GM19238 (cell line): ENCODE data around the gene SLC25A39.
A peak's percentile ranks its signal among the peaks of the same experiment; 100 is the strongest.

ENCODE experiments used
- DNase-seq: peaks from one replicate; pipeline ENCODE4 v3.0.0; 2011; ENCODE audit warnings: low spot score; ENCODE audit not compliant: insufficient read length

SLC25A39 gene

DNA sequence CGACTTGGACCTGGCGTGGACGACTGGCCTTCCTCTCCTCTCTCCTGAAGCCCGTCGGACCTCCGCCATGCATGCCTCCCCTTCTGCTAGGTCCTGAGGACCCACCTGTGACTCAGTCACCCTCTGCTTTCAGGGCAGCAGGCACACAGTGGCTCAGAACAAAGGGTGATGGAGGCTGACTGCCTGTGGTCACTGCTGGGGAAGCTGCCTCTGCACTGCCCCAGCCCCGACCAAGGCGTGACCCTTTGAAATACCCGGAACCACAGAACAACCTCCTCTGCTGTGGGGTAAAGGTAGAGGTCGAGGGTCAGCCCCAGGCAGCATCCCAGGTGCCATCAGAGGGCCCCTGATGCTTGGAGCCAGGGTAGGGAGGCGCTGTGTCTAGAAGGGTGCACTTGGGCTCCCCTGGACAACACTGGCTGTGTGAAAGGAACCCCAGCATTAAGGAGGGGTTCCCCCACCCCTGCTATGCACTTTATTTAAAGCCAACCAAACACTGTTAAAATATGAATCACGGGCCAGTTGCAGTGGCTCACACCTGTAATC lies 44.2 kb downstream of the SLC25A39 start:
- DNase-seq = no peak

DNA sequence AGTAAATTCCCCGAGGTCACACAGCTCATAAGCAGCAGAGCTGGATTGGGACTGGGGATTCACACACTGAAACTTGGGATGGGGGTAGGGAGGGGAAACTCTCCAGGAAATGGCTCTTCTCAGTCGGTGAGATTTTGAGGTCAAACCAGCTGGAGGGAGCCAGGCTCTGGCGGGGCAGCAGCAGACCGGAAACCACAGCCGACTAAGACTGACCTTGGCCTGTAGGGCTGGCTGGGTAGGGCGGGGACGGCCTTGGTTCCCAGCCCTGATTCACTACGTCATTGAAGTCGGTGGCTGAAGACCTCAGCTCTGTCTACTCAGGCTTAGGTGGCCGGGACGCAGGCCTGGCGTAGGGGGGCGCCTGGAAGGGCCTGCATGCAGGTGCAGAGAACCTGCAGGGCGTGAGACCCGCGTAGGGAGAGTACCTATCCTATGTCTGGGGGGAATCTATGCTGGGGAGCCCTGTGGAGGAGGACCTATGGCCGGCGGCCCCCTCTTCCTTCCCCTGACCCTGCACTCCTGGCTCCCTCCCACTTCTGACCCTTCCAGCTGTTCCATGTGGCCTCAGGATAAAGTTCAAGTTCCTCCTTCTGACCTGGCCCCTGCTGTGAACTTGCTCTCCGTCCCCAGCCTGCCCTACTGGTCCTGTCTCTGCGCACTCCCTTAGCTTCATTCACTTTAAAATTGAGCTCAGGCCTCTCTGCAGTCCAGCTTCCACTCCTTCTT lies 44.8 kb downstream of the SLC25A39 start:
- peak; percentile 67 for DNase-seq

DNA sequence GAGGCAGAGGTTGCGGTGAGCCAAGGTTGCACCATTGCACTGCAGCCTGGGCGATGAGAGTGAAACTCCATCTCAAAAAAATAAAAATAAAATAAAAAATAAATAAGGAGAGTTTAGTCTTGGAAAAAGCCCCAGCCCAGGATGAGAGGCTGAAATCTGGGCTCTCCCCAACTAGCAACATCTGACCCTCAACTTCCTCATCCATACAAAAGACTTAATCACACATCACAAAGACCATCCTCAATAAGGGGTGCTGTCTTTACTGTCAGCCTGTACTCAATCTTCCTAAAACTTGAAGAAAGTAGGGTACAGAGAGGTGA lies 45.3 kb downstream of the SLC25A39 start:
- no peak for DNase-seq

DNA sequence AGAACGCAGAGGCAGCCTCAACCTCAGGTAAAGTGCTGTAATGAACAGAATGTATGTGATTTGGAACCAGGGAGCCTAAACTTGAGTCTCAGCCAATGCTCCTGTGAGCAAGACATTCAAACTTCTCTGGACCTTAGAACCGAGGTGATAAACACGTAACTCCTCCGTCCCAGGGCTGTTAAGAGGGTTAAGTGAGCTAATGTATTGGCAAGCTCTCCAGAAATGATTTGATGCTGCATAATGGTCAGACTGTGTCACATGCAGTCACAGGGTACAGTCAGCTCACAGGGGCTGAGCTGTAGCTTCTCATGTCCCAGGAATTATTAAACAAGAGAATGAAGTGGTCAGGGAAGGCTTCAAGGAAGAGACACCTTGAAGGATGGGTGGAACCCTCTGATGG lies 46.6 kb downstream of the SLC25A39 start:
- DNase-seq = no peak

DNA sequence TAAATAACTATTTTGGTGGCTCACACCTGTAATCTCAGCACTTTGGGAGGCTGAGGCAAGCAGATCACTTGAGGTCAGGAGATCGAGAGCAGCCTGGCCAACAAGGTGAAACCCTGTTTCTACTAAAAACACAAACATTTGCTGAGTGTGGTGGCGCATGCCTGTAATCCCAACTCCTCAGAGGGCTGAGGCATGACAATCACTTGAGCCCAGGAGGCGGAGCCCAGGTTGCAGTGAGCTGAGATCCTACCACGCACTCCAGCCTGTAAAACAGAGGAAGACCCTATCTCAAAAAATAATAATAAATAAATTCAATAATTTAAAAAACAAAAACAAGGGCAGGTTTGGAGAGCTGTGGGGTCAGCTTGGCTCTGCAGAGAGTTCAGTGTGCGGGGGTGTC lies 51.0 kb downstream of the SLC25A39 start:
- DNase-seq = no peak

DNA sequence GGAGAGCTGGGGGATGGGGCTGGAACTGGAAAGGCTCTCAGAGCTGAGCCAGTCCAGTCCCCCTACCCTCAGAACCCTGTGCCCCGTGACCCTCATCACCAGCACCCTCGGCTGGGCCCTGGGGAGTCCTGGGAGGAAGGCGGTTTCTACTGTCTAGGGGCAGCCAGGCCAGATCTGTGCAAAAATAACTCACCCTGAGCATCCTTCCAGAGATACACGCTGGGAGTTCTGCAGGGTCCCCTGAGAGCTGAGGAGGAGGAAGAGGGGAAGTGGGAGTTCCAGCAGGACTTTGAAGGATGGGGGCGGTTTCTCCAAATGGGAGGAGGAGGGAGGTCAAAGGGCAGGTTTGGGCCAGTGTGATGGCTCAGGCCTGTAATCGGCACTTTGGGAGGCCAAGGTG lies 51.7 kb downstream of the SLC25A39 start:
- no peak for DNase-seq

DNA sequence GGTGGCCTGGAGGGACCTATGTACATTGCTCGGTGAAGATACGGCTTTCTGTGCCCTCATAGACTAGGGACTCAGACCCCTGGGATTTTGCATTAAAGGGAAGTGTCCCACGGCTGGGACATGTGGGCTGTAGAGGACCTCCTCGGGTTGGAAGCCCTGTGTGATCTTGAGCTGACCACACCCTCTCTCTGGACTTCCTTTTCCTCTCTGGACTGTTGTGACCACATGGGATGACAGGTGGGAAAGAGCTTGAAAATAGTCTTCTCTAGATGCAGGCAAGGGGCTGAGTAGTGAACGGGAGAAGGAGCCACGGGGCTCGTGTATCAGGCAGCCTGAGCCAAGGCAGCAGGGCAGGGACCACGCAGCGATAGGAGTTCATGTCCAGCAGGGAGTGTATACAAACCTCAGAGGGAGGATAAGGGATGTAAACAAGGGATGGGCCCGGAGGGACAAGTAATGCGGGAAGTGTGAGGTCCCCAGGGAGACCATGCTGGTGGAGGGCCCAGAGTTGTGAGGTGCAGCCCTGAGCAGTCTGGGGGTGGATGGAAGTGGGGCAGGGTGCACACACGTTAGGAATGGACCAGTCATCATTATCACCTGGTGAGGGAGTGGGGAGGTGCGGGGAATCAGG lies 52.2 kb downstream of the SLC25A39 start:
- DNase-seq = no peak
